HepG2 (cell line): ENCODE data around the gene CACNG5. TPM values are rescaled to one million over a fixed set of nuclear protein-coding genes. Genes with fewer than 3 reads are reported as not detected.

Experiments
- ATAC-seq: fragments of 200-7000 bp; cut with Tn5 transposase; 3 replicates; pipeline ENCODE4 v1.9.1; 2020; ENCODE audit warnings: mild to moderate bottlenecking, moderate library complexity
- BruUV-seq: library from RNA; stranded (reverse); fragments of 400-500 nt; replicated peaks from 2 replicates; lab custom pipeline; 2021; lab: Mats Ljungman, UMichigan
- CTCF ChIA-PET: fragments of 300-600 bp; formaldehyde crosslinking; extraction: SDS; loops from one replicate; lab custom pipeline; 2021; ENCODE audit warnings: low total read pairs, inconsistent platforms, low intra/inter-chr PET ratio; lab: Yijun Ruan, JAX
- POLR2A ChIA-PET: fragments of 350-600 bp; sonication (Branson Sonifier 250); formaldehyde crosslinking; loops from one replicate; lab custom pipeline; 2020; ENCODE audit warnings: antibody characterized with exemption, inconsistent platforms; lab: Yijun Ruan, JAX
- DNase-seq: peaks from one replicate; pipeline ENCODE4 v3.0.0-alpha.2; 2015; ENCODE audit warnings: low spot score
- FAIRE-seq: peaks from 3 replicates; lab custom pipeline; 2011; peaks lifted over from hg19 to GRCh38; lab: Jason Lieb, UNC
- H2AFZ ChIP-seq: one replicate; pipeline ENCODE4 v1.6.1; 2011; ENCODE audit warnings: low read length, inconsistent platforms
- H3K27ac ChIP-seq: fragments of 300-600 bp; 3 replicates; pipeline ENCODE4 v1.8.0; 2011; ENCODE audit warnings: mixed run types, mild to moderate bottlenecking, mixed read lengths, low read length, inconsistent platforms; ENCODE audit not compliant: insufficient read depth; ENCODE audit errors: extremely low read length
- H3K27me3 ChIP-seq, 2 experiments: fragments of 200-600 bp in 1 of 2; 2 replicates in 1 of 2; 3 replicates in 1 of 2; pipeline versions ENCODE4 v1.6.0 to v1.8.0; 2011; ENCODE audit warnings: low read length in 2 of 2, mild to moderate bottlenecking in 2 of 2, moderate library complexity in 2 of 2, inconsistent platforms in 1 of 2; ENCODE audit not compliant: insufficient read depth in 2 of 2, control insufficient read depth in 1 of 2
- H3K36me3 ChIP-seq, 2 experiments: fragments of 200-600 bp in 1 of 2; replicated peaks in 1 of 2; 2 replicates in 1 of 2; 3 replicates in 1 of 2; pipeline versions ENCODE4 v1.5.1 to v1.8.0; 2011; ENCODE audit warnings: low read length in 2 of 2, inconsistent platforms in 1 of 2; ENCODE audit not compliant: insufficient read depth in 2 of 2, control insufficient read depth in 1 of 2
- H3K4me1 ChIP-seq: 2 replicates; pipeline ENCODE4 v1.5.1; 2012; ENCODE audit warnings: low read length, inconsistent platforms; ENCODE audit not compliant: insufficient read depth
- H3K4me2 ChIP-seq: 2 replicates; pipeline ENCODE4 v1.6.0; 2011; ENCODE audit warnings: low read depth, low read length, inconsistent platforms
- H3K4me3 ChIP-seq, 3 experiments: fragments of 200-600 bp in 1 of 3; sonication (generic), shearing (Covaris generic) in 1 of 3; replicated peaks in 1 of 3; 2 replicates each; pipeline ENCODE4 v1.5.1; 2011 to 2016; ENCODE audit warnings: low read length in 3 of 3, inconsistent platforms in 2 of 3, low read depth in 2 of 3, mild to moderate bottlenecking in 2 of 3, control low read depth in 1 of 3, mixed read lengths in 1 of 3; ENCODE audit not compliant: insufficient read depth in 1 of 3
- H3K79me2 ChIP-seq: one replicate; pipeline ENCODE4 v1.6.1; 2011; ENCODE audit warnings: low read length, inconsistent platforms; ENCODE audit not compliant: insufficient read depth
- H3K9ac ChIP-seq: 2 replicates; pipeline ENCODE4 v1.6.0; 2011; ENCODE audit warnings: mild to moderate bottlenecking, low read depth, low read length, inconsistent platforms; ENCODE audit not compliant: insufficient read depth
- H3K9me3 ChIP-seq: 2 replicates; pipeline ENCODE4 v1.5.1; 2012; ENCODE audit warnings: mild to moderate bottlenecking, low read length
- H4K20me1 ChIP-seq: 2 replicates; pipeline ENCODE4 v1.6.0; 2011; ENCODE audit warnings: inconsistent platforms, mild to moderate bottlenecking, low read length, moderate library complexity; ENCODE audit not compliant: insufficient read depth
- MED8 ChIP-seq: sonication (generic); formaldehyde crosslinking; IDR thresholded peaks from 2 replicates; pipeline ENCODE4 v1.8.1; 2023; ENCODE audit warnings: mild to moderate bottlenecking, missing genetic modification reagents; ENCODE audit not compliant: insufficient replicate concordance
- NFAT5 ChIP-seq: sonication (generic); formaldehyde crosslinking; IDR thresholded peaks from 2 replicates; pipeline ENCODE4 v1.4.0; 2020; ENCODE audit warnings: missing genetic modification reagents
- PHF8 ChIP-seq: sonication (generic); formaldehyde crosslinking; IDR thresholded peaks from 2 replicates; pipeline ENCODE4 v1.5.0; 2020; ENCODE audit warnings: missing genetic modification reagents
- PRDM15 ChIP-seq: sonication (generic); formaldehyde crosslinking; IDR thresholded peaks from 2 replicates; pipeline ENCODE4 v1.4.0; 2020; ENCODE audit warnings: missing genetic modification reagents
- RFX5 ChIP-seq: IDR thresholded peaks from 2 replicates; pipeline ENCODE4 v1.6.1; 2011; ENCODE audit warnings: low read depth, low read length, improper control_type of control experiment
- STAT6 ChIP-seq: sonication (generic); formaldehyde crosslinking; IDR thresholded peaks from 2 replicates; pipeline ENCODE4 v1.4.0; 2020; ENCODE audit warnings: missing genetic modification reagents, mild to moderate bottlenecking, borderline replicate concordance
- ZNF296 ChIP-seq: sonication (generic); formaldehyde crosslinking; conservative IDR thresholded peaks from 2 replicates; pipeline ENCODE4 v1.5.0; 2020; ENCODE audit warnings: mild to moderate bottlenecking, missing genetic modification reagents
- ZNF431 ChIP-seq: sonication (generic); formaldehyde crosslinking; IDR thresholded peaks from 2 replicates; pipeline ENCODE4 v1.9.0; 2022; ENCODE audit warnings: missing genetic modification reagents, low read depth, mild to moderate bottlenecking, borderline replicate concordance
- WGBS: methylation state at CpG from one replicate; pipeline ENCODE4 v1.1.6; 2017; ENCODE audit warnings: low lambda C conversion rate; 5-methylcytosine and 5-hydroxymethylcytosine counted together
- in situ Hi-C: cut with HindIII; loops from 2 replicates; pipeline ENCODE4 v1.10.0; 2017; ENCODE audit warnings: low pct_unique_long_range_greater_than_20kb; ENCODE audit not compliant: extremely low pct_ligation_motif_present
- intact Hi-C: fragments of 100-400 bp; cut with micrococcal nuclease; formaldehyde crosslinking; loops from one replicate; pipeline ENCODE4 v1.10.0; 2022; ENCODE audit not compliant: unreplicated experiment
- polyA plus RNA-seq, 8 experiments: library from polyadenylated mRNA; depleted of rRNA in 3 of 8; stranded (reverse) in 7 of 8; unstranded in 1 of 8; fragments of >200 nt; fragmentation: Illumina TruSeq in 4 of 8; extraction: Trizol in 4 of 8; gene quantifications; 2 replicates each; pipeline versions ENCODE4 v1.2.1 to v1.2.3, GENCODE V29; 2011 to 2016; ENCODE audit warnings: low read depth in 4 of 8, missing spikeins in 1 of 8, mixed read lengths in 1 of 8; ENCODE audit not compliant: insufficient read depth in 1 of 8
- total RNA-seq, 5 experiments: library from RNA; depleted of rRNA; stranded (reverse); fragments of >200 nt; fragmentation: Illumina TruSeq; extraction: Trizol; gene quantifications; 2 replicates each; pipeline ENCODE4 v1.2.3, GENCODE V29; 2016; ENCODE audit warnings: low read depth in 1 of 5
- TF ChIP-seq, protein P1 (sequence below): sonication (generic); formaldehyde crosslinking; conservative IDR thresholded peaks from 2 replicates; pipeline ENCODE4 v1.8.1; 2023; ENCODE audit warnings: missing genetic modification reagents

The CACNG5 gene
- total and polyA plus RNA-seq, 2 of the 13 experiments (the other 11 are each of a cell fraction or from before 2014, with no cell fraction given): not detected

DNA sequence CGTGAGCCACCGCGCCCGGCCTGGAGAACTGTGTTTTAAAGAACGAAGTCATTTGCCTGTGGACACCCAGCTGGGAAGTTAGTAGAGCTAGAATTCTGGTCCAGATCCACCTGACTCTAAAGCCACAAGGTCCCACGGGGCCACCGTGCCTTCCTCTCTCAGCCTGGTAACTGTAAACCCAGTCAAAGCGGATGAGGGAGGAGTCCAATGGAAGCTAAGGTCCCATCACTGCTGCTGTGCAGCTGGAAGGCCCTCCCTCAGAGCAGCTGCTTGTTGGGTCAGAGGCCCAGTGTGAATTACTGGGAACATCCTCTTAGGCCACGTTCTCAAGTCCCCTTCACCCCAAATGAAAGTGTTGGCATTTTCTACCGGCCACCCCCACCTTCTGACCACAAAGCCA lies 48.8 kb upstream of the CACNG5 start:
- H3K4me1 ChIP-seq: no peaks in the 10 kb centered on the region
- no peak for DNase-seq
- H3K27me3 ChIP-seq: no peaks in the 10 kb centered on the region
- H3K4me2 ChIP-seq: no peak overlapping the region
- intact Hi-C loops: no loop called here
- peaks cover 20 to 43% of the 10 kb centered on the region in 2 experiments; a peak in 4 of 5 replicates for H3K36me3 ChIP-seq
- WGBS: 98% methylated on average over 9 of the region's 10 CpGs
- H3K4me3 ChIP-seq: no peak overlapping the region
- H3K9ac ChIP-seq: no peak overlapping the region
- CTCF ChIA-PET: no interaction called here
- BruUV-seq: no TSS peak
- no peak for ATAC-seq
- H3K79me2 ChIP-seq: no peaks in the 10 kb centered on the region
- in situ Hi-C loops: no loop called here
- no peak overlapping the region for H3K27ac ChIP-seq
- H2AFZ ChIP-seq: no peak overlapping the region
- no peak for FAIRE-seq
- POLR2A ChIA-PET: no interaction called here
- no peaks in the 10 kb centered on the region for H3K9me3 ChIP-seq
- no peaks in the 10 kb centered on the region for H4K20me1 ChIP-seq
- TF ChIP-seq STAT6 (CRISPR knock-in tag) (no peak), ZNF296 (CRISPR knock-in tag) (no peak), PHF8 (CRISPR knock-in tag) (no peak), MED8 (CRISPR knock-in tag) (no peak), NFAT5 (CRISPR knock-in tag) (no peak), PRDM15 (CRISPR knock-in tag) (no peak), RFX5 (no peak), ZNF431 (CRISPR knock-in tag) (no peak)
- TF ChIP-seq, protein P1, sequence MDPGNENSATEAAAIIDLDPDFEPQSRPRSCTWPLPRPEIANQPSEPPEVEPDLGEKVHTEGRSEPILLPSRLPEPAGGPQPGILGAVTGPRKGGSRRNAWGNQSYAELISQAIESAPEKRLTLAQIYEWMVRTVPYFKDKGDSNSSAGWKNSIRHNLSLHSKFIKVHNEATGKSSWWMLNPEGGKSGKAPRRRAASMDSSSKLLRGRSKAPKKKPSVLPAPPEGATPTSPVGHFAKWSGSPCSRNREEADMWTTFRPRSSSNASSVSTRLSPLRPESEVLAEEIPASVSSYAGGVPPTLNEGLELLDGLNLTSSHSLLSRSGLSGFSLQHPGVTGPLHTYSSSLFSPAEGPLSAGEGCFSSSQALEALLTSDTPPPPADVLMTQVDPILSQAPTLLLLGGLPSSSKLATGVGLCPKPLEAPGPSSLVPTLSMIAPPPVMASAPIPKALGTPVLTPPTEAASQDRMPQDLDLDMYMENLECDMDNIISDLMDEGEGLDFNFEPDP (CRISPR knock-in tag): no peak
